GM15510 (cell line): ENCODE data around the gene ZNF248.

ENCODE experiments used
- POLR2A ChIP-seq: IDR thresholded peaks from 3 replicates; pipeline ENCODE4 v1.6.1; 2011; ENCODE audit warnings: borderline replicate concordance; ENCODE audit not compliant: insufficient read length; ENCODE audit errors: extremely low read depth

ZNF248 gene

GRCh38 chr10:37736120-37736519 is 121.3 kb downstream of the ZNF248 start:
- no peak for TF ChIP-seq POLR2A

GRCh38 chr10:37734971-37735370 is 122.4 kb downstream of the ZNF248 start:
- no peak for TF ChIP-seq POLR2A
